Measurements from ENCODE around the gene R3HDM4.
A peak's percentile ranks its signal among the peaks of the same experiment; 100 is the strongest.
"Not testable (repeated sequence)": the region's sequence is repeated elsewhere in the genome, so short reads cannot be mapped to it uniquely, and the experiment has no call there.

The R3HDM4 gene

DNA sequence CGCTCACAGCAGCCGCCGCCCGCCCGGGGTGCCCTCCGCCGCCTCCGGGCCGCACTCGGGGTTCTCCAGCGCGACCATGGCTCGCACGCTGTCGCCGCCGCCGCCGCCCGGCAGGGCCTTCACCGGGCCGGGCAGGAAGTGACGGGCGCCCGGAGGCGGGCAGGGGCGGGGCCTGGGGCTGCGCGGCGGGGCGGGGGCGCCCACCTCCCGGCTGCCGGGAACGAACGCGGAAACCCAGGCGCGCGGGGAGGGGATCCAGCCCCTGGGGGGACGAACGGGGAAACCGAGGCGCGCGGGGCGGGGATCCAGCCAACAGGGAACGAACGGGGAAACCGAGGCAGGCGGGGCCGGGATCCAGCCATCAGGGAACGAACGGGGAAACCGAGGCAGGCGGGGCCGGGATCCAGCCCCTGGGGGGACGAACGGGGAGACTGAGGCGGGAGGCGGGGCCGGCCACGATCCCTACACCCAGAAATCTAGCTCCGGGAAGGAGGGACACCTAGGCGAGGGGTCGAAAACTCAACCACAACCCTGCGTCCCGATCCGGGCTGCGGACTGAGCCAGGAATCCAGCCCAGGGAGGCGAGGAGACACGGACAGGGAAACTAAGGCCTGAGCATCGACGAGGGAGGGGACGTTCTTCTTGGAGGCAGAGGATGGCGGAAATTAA, at the start of gene R3HDM4:
TSS of gene R3HDM4 (minus strand) at position 140 of the 669 bp plus-strand sequence. CDS start at position 78, 62 bp downstream.
- DNase-seq = peak; percentile 81

DNA sequence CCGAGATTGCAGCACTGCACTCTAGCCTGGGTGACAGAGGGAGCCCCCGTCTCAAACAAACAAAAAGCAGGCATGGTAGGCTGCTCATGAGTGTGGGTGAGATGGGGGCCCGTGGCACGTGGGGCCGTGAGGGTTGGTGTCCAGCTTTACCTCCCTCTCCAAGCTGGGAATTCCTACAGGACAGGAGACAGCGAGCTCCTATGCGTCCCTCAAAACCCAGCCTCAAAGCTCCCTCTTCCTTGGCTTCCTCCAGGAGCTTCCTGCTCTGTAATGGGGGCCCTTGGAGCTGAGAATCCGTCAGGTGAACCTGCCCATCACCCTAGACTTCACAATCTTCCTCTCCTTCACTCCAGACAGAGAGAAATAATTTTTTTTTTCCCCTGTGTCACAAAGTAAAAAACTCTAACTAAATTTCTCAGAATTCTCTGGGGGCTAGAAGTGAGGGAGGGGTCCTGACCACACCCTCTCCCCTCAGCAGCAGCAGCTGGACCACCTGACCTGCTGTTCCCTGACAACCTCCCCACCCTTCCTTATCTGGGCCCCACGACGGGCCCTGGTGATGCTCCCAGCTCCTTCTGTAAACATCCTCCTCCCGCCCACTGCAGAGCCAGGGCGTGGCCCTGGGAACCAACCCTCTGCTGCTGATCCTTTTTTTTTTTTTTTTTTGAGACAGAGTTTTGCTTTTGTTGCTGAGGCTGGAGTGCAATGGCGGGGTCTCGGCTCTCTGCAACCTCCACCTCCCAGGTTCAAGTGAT, 49.0 kb upstream of the R3HDM4 start:
- DNase-seq = no peak

DNA sequence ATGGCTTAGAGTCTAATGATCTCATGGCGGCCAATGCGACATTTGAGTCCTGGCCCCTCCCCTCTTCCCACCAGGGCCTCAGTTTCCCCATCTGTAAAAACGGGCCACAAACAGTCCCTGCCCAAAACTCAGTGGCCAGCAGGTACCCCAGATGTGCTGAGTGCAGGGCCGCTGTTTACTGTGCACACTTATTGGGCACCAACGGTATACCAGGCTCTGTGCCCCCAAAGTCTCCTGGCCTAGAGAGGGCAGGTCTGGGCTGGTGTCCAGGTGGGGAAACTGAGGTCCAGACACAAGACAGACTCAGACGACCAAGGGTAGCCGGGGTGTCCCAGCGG, 47.6 kb upstream of the R3HDM4 start:
- DNase-seq = no peak

DNA sequence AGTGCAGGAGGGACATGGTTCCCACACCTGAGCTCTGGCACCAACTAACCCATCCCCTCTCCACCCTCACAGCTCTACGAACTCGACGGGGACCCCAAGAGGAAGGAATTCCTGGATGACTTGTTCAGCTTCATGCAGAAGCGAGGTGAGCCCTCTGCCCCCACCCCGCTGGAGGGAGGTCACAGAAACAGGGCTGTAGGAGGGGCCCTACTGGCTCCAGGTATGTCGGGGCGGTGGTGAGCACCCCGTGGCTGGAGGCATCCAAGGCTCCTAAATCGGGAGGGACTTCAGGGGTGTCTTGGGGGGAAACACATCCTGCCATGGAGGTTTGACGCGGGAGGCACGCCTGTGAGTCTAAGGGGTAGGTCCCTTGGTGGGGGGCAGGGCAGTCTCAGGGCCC, 47.0 kb upstream of the R3HDM4 start:
- DNase-seq = no peak

DNA sequence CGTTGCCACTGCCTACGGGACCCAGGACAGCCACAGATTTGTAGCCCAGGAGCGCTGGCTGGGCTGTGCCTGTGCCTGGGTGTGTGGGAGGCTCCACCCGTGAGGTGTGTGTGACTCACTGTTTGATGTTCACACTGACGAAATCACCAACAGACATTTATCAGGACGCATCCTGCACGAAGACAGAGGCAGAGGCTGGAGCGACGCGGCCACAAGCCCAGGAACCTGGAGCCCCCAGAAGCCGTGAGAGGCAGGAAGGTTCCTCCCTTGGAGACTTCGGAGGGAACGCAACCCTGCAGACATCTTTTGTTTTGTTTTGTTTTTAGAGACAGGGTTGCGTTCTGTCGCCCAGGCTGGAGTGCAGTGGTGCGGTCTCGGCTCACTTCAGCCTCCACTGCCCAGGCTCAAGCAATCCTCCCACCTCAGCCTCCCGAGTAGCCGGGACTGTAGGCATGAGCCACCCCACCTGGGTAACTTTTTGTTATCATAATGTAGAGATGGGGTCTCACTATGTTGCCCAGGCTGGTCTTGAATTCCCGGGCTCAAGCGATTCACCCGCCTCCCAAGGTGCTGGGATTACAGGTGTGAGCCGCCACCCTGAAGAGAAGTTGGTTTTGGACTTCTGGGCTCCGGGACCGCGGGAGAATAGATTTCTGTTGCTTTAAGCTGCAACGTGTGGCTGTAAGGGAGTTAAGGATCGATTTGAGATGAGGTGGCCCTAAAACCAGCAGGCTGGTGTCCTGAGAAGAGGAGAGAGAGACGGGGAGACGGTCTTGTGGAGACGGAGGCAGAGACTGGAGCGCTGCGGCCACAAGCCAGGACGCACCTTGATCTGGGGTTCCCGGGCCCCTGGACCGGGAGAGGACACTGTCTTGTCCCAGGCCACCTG, 46.2 kb upstream of the R3HDM4 start:
- DNase-seq = no peak

DNA sequence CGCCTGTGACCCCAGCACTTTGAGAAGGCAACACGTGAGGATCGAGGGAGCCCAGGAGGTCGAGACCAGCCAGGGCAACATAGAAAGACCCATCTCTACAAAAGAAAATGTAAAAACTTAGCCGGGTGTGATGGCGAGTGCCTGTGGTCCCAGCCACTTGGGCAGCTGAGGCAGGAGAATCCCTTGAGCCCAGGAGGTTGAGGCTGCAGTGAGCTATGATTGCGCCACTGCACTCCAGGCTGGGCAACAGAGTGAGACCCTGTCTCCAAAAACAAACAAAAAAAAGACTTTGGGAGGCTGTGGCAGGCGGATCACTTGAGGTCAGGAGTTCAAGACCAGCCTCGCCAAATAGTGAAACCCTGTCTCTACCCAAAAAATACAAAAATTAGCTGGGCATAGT, 44.6 kb upstream of the R3HDM4 start:
- DNase-seq = not testable (repeated sequence)

DNA sequence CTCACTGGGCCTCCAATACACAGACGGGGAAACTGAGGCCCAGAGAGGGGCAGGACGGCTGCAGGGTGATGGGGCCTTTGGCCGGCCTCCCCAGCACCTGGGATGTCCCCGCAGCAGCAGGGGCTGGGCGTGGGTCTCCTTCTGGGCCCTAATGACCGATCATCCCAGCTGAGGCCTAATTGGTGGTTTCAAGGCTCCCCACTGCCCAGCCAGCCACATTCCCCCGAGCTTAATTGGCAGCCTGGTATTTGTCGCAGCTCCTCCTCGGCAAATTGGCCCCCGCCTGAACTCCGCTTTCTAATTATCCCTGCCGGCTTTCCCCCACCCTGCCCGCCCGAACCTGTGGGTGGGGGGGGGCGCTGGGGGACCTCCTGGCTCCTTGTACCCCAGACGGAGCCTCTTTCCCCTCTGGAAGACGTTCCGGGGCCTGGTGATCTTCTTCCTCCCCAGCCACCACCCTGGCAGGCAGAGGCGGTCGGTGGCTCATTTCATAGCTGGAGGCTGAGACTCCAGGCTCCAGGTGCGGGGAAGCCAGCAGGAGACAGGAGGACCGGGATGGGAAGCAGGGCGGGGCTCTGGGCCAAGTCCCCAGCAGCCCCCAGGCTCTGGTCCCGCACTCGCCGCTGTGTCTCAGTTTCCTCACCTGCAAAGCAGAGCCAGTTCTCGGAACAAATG, 43.9 kb upstream of the R3HDM4 start:
- no peak for DNase-seq

DNA sequence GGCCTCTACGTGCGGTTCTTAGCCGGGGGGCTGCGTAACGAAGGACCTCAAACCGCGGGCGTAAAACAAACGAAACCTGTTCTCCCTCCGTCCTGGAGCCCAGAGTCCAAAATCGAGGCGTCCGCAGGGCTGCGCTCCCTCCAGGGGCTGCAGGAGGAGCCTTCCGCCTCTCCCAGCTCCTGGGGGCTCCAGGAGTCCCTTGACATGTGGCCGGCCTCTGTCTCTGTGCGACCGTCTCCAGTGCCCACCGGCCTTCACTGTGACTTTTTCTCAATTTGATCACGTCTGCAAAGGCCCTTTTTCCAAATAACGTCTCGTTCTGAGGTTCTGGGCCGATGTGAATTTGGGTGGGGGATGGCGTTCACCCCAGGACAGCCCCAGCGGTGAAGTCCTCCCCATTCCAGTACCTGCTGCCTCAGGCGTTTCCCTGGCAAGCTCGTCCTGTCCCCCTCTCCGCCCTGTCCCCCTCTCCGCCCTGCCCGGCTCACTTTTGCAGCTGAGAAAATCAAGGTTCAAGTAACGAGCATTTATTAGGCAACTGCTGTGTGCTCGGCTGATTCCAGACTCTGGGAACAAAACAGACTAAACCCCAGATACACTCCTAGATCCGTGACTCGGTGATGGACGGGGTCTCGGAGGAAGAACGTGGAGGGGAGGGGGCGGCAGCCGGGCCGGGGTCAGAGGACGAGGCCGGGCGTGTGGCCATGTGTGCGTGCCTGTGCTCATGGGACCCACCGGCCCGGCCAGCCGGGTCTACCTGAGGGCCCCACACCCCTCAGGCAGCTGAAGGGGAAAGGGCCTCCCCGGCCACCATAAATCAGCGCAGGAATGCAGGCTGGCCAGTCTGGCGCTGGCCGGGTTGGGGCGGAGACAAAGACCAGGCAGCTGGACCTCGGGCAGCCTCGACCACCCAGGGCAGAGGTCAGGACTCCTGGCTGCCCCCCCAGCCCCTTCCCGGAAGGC, 43.1 kb upstream of the R3HDM4 start:
- DNase-seq = no peak

DNA sequence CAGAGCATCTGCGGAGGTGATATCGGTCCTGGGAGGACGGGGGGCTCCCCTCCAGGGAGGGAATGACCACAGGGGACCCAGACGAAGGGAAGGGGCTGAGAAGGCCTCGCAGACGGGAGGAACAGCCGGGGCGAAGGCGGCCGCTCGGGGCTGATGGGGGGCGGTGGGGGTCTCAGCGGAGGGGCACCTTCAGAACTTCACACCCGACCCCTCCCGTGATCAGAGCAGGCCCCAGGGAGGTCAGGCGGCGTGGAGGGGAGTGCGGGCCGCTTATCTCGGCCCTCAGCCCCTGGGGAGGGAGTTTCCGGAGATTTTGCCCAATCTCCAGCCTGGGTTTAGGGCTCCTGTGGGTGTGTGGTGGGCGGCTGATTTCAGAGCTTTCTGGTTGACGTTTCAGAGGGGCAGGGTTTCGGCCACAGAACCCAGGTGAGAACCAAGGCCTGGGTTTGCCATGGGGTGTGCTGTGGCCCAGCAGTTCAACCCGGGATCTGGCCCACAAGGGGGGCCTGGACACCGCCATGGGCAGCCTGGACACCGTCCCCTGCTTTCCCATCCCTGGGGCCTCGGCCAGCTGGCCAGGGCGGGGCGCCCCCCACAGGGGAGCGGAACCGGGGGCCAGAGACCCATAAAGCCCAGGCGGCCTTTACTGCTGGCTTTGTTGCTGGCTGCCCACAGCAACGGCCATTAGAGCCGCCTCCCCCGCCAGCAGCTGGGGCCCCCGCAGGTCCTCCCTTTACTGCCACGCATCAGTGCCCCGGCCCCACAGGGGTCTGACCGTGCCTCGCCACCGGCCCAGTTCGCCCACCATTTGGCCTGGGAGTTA, 41.9 kb upstream of the R3HDM4 start:
- no peak for DNase-seq

DNA sequence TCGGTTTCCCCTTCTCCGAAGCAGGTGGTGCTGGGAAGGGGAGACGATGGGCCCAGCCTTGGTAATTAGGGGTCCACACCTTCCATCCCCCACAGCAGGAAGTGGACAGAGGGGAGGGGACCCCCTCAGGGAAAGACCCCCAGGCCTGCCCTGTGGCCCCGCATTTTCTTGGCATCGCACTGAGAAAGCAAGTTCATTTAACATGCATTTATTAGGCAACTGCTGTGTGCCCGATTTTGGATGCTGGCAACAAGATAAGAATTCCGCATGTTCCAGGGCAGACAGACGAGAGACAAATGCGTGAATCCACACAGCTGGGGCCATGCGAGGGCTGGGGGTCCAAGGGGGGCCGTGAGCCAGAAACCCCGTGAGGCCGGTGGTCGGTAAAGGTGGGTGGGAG, 41.3 kb upstream of the R3HDM4 start:
- no peak for DNase-seq

DNA sequence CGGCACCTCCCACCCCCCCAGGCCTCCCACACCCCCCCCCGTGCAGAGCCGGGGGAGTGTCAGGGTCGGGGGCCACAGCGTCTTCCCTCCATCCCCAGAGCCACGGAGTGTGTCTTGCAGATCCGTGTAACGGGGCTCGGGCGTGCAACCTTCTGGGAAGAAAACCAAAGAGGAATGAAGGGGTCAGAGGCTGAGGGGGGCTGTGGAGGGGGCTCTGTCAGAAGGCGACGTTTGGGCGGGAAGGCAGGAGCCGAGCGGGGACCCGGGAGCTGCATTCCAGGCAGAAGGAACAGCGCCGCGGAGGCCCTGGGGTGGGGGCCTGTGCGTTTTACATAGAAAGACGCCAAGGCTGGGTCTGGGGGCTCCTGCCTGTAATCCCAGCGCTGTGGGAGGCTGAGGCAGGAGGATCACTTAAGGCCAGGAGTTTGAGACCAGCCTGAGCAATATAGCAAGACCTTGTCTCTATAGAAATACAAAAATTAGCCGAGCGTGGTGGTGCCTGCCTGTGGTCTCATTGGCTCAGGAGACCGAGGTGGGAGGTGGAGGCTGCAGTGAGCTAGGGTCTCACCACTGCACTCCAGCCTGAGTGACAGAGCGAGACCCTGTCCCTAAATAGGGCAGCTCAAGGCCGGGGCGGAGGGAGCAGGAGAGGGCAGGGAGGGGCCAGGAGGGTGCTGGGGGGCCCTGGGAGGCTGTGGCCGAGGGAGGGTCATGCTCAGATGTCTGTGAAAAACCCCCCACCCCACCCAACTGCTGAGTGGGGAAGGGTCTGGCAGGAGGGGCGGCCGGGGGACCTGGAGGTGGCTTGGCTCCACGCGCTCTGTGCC, 40.6 kb upstream of the R3HDM4 start:
- DNase-seq = no peak

DNA sequence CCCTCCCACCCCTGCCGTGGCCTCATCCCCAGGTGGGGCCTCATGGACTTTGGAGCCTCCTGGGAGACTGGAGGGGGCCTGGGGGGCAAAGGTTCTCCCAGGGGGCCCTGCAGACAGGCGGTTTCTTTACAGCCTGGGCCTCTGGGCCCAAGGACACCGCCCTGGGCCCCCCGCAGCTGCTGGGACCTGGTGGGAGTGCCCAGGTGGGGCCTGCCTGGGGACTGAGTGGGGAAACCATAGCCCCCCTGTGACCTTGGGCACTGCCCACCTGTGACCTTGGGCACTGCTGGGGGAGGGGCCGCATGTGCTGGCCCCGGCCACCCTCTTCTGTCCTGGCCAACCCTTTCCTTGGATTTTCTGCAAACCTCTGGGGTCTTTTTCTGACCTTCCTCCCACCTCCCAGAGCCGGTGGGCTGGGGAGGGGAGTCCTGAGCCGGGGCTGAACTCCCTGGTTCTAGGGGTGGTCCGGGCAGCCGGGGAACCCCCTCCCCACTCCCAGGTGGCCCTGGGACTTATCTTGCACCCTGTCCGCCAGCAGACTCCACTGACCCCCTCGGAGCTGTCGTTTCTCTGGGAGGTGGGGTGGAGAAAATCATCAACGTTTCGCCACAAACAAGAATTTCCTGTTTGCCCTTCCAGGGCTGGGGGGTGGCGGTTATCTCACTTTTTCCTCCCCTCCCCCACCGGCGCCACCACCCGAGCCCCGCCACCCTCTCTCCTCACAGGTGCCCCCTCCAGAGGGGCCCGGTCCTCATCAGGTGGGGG, 39.8 kb upstream of the R3HDM4 start:
- DNase-seq = no peak

DNA sequence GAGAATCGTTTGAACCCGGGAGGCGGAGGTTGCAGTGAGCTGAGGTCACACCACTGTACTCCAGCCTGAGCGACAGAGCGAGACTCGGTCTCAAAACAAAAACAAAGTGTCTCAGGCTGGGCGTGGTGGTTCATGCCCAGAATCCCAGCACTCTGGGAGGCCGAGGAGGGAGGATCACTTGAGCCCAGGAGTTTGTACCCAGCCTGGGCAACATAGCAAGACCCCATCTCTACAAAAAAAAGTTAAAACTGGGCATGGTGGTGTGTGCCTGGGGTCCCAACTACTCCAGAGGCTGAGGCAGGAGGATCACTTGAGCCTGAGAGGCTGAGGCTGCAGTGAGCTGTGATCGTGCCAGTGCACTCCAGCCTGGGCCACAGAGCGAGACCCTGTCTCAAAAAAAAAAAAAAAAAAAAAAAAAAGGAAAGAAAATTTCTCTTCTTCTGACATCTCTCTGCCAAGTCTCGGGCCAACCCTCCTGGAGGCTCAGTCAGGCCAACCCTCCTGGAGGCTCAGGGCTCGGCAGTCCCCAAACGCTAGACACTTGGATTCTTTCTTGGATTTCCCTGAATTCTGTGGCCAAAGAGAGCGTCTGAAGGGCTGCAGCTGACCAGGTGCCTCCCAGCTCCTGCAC, 39.1 kb upstream of the R3HDM4 start:
- no peak for DNase-seq

DNA sequence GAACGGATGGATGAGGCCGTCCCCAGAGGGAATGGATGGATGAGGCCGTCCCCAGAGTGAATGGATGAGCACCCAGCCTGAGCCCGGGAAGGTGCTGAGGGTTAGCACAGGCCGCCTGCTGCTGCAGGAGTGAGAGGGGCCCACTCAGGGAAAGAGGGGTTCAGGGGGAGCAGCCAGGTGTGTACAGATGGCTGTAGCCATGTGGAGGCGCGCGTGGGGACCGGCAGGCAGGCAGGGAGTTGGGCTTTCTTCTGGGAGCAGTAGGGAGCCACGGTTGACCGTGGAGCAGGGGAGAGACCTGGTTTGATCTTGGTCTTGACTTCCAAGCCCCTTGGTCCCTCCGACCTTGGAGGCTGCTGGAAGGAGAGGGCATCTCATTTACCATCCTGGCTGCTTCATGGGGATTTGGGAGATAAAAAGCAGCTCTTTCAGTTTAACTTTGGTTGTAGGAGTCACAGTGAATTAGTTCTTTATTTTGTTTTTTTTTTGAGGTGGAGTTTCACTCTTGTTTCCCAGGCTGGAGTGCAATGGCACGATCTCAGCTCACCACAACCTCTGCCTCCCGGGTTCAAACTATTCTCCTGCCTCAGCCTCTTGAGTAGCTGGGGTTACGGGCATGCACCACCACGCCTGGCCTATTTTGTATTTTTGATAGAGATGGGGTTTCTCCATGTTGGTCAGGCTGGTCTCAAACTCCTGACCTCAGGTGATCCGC, 37.5 kb upstream of the R3HDM4 start:
- DNase-seq = no peak

DNA sequence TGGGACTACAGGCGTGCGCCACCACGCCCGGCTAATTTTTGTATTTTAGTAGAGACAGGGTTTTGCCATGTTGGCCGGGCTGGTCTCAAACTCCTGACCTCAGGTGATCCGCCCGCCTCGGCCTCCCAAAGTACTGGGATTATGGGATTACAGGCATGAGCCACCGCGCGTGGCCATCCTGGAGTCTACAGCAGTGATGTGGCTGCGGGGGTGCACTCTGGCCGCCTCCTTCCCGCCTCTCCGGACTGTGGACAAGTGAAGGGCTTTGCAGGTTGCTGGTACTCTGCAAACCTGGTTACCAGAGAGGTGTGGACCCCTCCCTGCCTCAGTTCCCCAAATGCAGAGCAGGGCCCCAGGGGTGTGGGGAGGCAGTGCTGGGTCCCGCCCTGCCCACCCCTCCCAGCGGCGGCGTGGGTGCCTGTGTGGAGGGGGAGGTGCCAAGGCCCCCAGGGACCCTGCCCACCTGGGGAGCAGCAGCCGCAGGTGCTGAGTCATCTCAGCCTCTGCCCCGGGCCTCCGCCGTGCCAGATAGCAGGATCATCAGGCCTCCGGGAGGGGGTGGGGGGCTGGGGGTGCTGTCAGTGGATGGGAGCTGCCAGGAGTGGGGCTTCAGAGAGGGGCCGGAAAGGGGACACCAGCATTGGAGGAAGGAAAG, 36.0 kb upstream of the R3HDM4 start:
- no peak for DNase-seq

DNA sequence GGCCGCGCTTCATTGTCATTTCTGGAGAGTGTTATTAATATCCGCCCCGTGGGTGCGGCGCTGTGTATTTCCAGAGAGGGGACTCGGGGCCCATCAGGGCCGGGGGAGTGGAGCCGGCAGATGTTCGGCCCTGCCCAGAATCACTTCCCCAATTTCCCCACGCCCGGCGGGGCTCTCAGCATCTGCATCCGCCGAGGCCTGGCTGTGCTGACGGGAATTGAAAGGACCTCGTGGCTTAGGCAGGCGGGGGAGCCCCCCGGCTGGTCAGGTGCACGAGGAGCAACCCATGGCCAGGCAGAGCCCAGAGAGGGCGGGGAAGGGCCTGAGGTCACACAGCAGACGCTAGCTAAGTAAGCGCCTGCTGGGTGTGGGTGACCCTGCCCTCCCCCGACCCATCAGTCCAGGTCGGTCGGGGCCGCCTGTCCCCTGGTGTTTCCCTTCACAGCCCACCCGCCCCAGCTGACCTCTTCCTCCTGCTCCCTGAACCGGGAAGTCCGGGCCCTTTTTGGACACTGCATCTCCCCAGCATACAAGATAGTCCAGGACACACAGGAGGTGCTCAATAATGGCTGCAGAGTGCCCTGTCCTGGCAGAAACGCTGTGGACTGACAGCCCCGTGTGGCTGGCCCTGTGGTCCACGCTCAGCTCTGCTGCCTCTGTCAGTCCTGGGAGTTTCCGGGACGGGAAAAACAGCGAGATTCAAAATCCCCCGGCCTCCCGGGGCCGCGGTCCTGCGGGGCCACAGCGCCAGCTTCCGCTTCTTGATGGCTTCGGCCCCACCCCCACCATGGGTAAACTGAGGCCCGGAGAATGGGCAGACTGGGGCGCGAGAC, 34.9 kb upstream of the R3HDM4 start:
- no peak for DNase-seq

Measured in activated gamma-delta T cell treated with Interleukin-2 at 50 U/mL for 16 hours (primary cell).